Naive thymus-derived CD4-positive, alpha-beta T cell (primary cell): ENCODE measurements around the gene ZNF775. TPM values are rescaled to one million over a fixed set of nuclear protein-coding genes. Genes with fewer than 3 reads are reported as not detected.

Experiments used
- ATAC-seq: fragments of 150-1000 bp; cut with Tn5 transposase; 2 replicates; pipeline ENCODE4 v1.10.0; 2021; ENCODE audit warnings: mild to moderate bottlenecking, moderate library complexity
- CTCF ChIA-PET: fragments of 350-600 bp; sonication (Branson Sonifier 250); formaldehyde crosslinking; loops from one replicate; lab custom pipeline; 2021; ENCODE audit warnings: antibody characterized with exemption; lab: Charles Lee
- POLR2A ChIA-PET: fragments of 350-600 bp; sonication (Branson Sonifier 250); formaldehyde crosslinking; loops from one replicate; lab custom pipeline; 2021; ENCODE audit warnings: antibody characterized with exemption, inconsistent platforms; lab: Charles Lee
- DNase-seq, 9 donors: peaks; one replicate each; pipeline versions ENCODE4 v3.0.0 to v3.0.0-alpha.2; 2020 to 2022; ENCODE audit warnings: mixed read lengths in 1 of 9
- H3K27ac ChIP-seq: one replicate; pipeline ENCODE4 v1.7.0; 2013; ENCODE audit warnings: mild to moderate bottlenecking, low read depth, low read length, moderate library complexity
- H3K27me3 ChIP-seq, 2 donors: one replicate each; pipeline ENCODE4 v1.7.0; 2013; ENCODE audit warnings: low read length in 2 of 2, mild to moderate bottlenecking in 2 of 2, moderate library complexity in 2 of 2; ENCODE audit not compliant: control insufficient read depth in 2 of 2, insufficient read depth in 2 of 2
- H3K36me3 ChIP-seq, 3 experiments: 1 replicate in 2 of 3; 2 replicates in 1 of 3; pipeline ENCODE4 v1.7.0; 2013; ENCODE audit warnings: low read length in 3 of 3, mild to moderate bottlenecking in 3 of 3, moderate library complexity in 1 of 3; ENCODE audit not compliant: insufficient read depth in 3 of 3, control insufficient read depth in 2 of 3
- H3K4me1 ChIP-seq, 2 donors: one replicate each; pipeline ENCODE4 v1.7.0; 2013; ENCODE audit warnings: low read length in 2 of 2, mild to moderate bottlenecking in 2 of 2, moderate library complexity in 1 of 2; ENCODE audit not compliant: control insufficient read depth in 2 of 2, insufficient read depth in 2 of 2
- H3K4me3 ChIP-seq: 2 replicates; pipeline ENCODE4 v1.7.0; 2013; ENCODE audit warnings: mild to moderate bottlenecking, low read length
- H3K9me3 ChIP-seq, 3 experiments: 1 replicate in 2 of 3; 2 replicates in 1 of 3; pipeline ENCODE4 v1.7.0; 2013; ENCODE audit warnings: low read length in 3 of 3; ENCODE audit not compliant: control insufficient read depth in 2 of 3
- H3K27ac Mint-ChIP-seq, 9 donors: one replicate each; pipeline ENCODE4 v1.8.0; 2020 to 2022; ENCODE audit warnings: mixed read lengths in 9 of 9, mild to moderate bottlenecking in 8 of 9, moderate library complexity in 5 of 9, inconsistent platforms in 2 of 9
- H3K27me3 Mint-ChIP-seq, 5 donors: one replicate each; pipeline ENCODE4 v1.8.0; 2021 to 2022; ENCODE audit warnings: mixed read lengths in 5 of 5, mild to moderate bottlenecking in 1 of 5
- H3K36me3 Mint-ChIP-seq, 5 donors: one replicate each; pipeline ENCODE4 v1.8.0; 2020 to 2022; ENCODE audit warnings: mixed read lengths in 5 of 5, mild to moderate bottlenecking in 3 of 5, inconsistent platforms in 1 of 5
- H3K4me1 Mint-ChIP-seq, 7 donors: one replicate each; pipeline ENCODE4 v1.8.0; 2020 to 2022; ENCODE audit warnings: mixed read lengths in 7 of 7, mild to moderate bottlenecking in 3 of 7, inconsistent platforms in 1 of 7
- H3K4me3 Mint-ChIP-seq, 10 donors: one replicate each; pipeline ENCODE4 v1.8.0; 2020 to 2022; ENCODE audit warnings: mild to moderate bottlenecking in 10 of 10, mixed read lengths in 10 of 10, moderate library complexity in 6 of 10, inconsistent platforms in 2 of 10
- H3K9me3 Mint-ChIP-seq, 11 donors: one replicate each; pipeline ENCODE4 v1.8.0; 2020 to 2022; ENCODE audit warnings: mixed read lengths in 11 of 11, mild to moderate bottlenecking in 4 of 11, inconsistent platforms in 1 of 11, moderate library complexity in 1 of 11
- intact Hi-C, 2 donors: fragments of 100-400 bp; cut with micrococcal nuclease; formaldehyde crosslinking; loops; one replicate each; pipeline ENCODE4 v1.15.1; 2023
- polyA plus RNA-seq, 2 donors: library from polyadenylated mRNA; unstranded; fragments of 300-500 nt; fragmentation: Illumina TruSeq; gene quantifications; one replicate each; pipeline ENCODE4 v1.2.3, GENCODE V29; 2021
- total RNA-seq, 6 experiments: library from RNA in 5 of 6; stranded (reverse) in 5 of 6; gene quantifications; 1 replicate in 5 of 6; 2 replicates in 1 of 6; pipeline ENCODE4 v1.2.3 and lab custom pipeline; 2021 to 2026

Gene ZNF775
- total and polyA plus RNA-seq, 7 experiments from 2014 or later: 1.1 to 7.4 (median 4.3) TPM

DNA sequence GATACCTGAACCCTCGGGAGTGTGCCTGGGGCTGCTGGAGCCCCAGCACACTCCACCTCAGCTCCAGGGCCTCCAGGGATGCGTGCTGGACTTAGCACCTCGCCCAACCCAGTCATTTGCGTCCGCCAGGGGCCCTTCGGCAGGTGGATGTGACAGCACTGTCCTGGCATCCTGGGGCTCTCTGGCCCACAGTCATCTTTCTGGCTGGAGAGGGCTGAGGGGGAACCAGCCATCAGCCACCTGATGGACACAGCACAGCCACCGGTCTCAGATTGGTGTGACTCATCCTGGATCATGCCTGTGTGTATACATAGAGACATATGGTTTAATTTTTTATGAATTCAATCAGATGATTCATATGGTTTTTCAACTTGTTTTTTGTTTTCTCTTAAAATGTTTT is 11.1 kb downstream of the ZNF775 start:
- ChIA-PET CTCF (no interaction called here), POLR2A (no interaction called here)
- no peaks in the 10 kb centered on the region for H3K9me3 ChIP-seq
- H3K27me3 Mint-ChIP-seq: no peaks in the 10 kb centered on the region
- H3K27ac Mint-ChIP-seq: no peak overlapping the region
- intact Hi-C loops: no loop called here
- ATAC-seq: no peak
- H3K4me1 Mint-ChIP-seq: peaks cover under 1 to 10% (median 5%) of the 10 kb centered on the region in 7 donors
- no peak overlapping the region for H3K27ac ChIP-seq
- H3K36me3 ChIP-seq: peaks cover 0 to 4% (median 0%) of the 10 kb centered on the region in 3 experiments
- no peaks in the 10 kb centered on the region for H3K27me3 ChIP-seq
- no peaks in the 10 kb centered on the region for H3K4me1 ChIP-seq
- no peaks in the 10 kb centered on the region for H3K9me3 Mint-ChIP-seq
- H3K36me3 Mint-ChIP-seq: peaks cover 0 to 18% (median 3%) of the 10 kb centered on the region in 5 donors
- H3K4me3 Mint-ChIP-seq: no peak overlapping the region
- DNase-seq: no peak
- H3K4me3 ChIP-seq: no peak overlapping the region

DNA sequence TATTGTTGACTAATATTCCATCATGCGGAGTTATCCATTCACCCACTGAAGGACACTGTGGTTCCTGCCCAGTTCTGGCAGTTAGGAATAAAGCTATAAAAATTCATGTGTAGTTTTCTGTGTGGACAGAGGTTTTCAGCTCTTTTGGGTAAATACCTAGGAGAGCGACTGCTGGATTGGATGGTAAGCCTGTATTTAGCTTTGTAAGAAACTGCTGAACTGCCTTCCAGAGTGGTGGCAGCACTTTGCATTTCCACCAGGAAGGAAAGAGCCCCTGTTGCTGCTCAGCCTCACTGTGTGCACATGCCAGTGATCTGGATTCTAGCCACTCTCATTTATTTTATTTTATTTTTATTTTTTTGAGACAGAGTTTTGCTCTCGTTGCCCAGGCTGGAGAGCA is 14.2 kb downstream of the ZNF775 start:
- ChIA-PET POLR2A (interaction anchor here (1.6 kb wide), 1 partner anchor 11 kb away, joined by 3 read pairs; no protein-coding TSS in a partner anchor), CTCF (no interaction called here)
- no peak for DNase-seq
- Mint-ChIP-seq H3K27ac (no peak overlapping the region), H3K27me3 (no peaks in the 10 kb centered on the region), H3K36me3 (peaks cover 0 to 17% (median 2%) of the 10 kb centered on the region in 5 donors), H3K4me3 (no peak overlapping the region), H3K9me3 (no peaks in the 10 kb centered on the region), H3K4me1 (peaks cover 3 to 12% (median 5%) of the 10 kb centered on the region in 7 donors)
- Histone ChIP-seq H3K4me3 (no peak overlapping the region), H3K27ac (no peak overlapping the region), H3K27me3 (no peaks in the 10 kb centered on the region), H3K4me1 (no peaks in the 10 kb centered on the region), H3K9me3 (no peaks in the 10 kb centered on the region), H3K36me3 (peaks cover 0 to 9% (median 0%) of the 10 kb centered on the region in 3 experiments)
- no peak for ATAC-seq
- intact Hi-C loops: no loop called here

DNA sequence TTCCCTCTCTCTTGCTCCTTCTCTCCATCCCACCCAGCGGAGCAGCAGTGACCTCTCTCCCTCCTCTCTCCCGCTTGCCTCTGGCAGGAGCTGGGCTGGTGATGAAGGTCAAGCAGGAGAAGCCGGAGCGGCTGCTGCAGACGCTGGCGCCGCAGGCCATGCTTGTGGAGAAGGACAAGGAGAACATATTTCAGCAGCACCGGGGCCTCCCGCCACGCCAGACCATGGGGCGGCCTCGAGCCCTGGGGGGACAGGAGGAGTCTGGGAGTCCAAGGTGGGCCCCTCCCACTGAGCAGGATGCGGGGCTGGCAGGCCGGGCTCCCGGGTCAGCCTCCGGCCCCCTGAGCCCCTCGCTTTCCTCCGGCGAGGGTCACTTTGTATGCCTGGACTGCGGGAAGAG is 17.3 kb downstream of the ZNF775 start:
- no peak for ATAC-seq
- CTCF ChIA-PET: interaction anchor here (1.2 kb wide), 1 partner anchor 11 kb away, joined by 3 read pairs; no protein-coding TSS in a partner anchor
- no peak overlapping the region for H3K27ac Mint-ChIP-seq

DNA sequence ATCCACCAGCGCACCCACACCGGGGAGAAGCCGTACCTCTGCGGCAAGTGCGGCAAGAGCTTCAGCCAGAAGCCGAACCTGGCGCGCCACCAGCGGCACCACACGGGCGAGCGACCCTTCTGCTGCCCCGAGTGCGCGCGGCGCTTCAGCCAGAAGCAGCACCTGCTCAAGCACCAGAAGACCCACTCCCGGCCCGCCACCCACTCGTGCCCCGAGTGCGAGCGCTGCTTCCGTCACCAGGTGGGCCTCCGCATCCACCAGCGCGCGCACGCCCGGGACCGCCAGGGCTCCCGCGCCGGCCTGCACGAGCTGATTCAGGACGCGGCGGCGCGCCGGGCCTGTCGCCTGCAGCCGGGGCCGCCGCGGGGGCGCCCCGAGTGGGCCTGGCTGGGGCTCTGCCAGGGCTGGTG is 17.7 kb downstream of the ZNF775 start:
- H3K27ac Mint-ChIP-seq: no peak overlapping the region
- peaks cover 0 to 11% (median 0%) of the 10 kb centered on the region in 5 donors for H3K36me3 Mint-ChIP-seq
- peaks cover 4 to 12% (median 7%) of the 10 kb centered on the region in 7 donors for H3K4me1 Mint-ChIP-seq
- Histone ChIP-seq H3K9me3 (no peaks in the 10 kb centered on the region), H3K36me3 (peaks cover 0 to 10% (median 0%) of the 10 kb centered on the region in 3 experiments), H3K4me3 (no peak overlapping the region), H3K4me1 (no peaks in the 10 kb centered on the region), H3K27ac (no peak overlapping the region), H3K27me3 (no peaks in the 10 kb centered on the region)
- no peaks in the 10 kb centered on the region for H3K27me3 Mint-ChIP-seq
- no peaks in the 10 kb centered on the region for H3K9me3 Mint-ChIP-seq
- H3K4me3 Mint-ChIP-seq: no peak overlapping the region
- ChIA-PET POLR2A (no interaction called here), CTCF (interaction anchor here (1.2 kb wide), 1 partner anchor 11 kb away, joined by 3 read pairs; no protein-coding TSS in a partner anchor)
- intact Hi-C loops: no loop called here
- ATAC-seq (no peak), DNase-seq (no peak)

More for the DNA sequence above, 17.3 kb downstream of the ZNF775 start:
- Histone ChIP-seq H3K27ac (no peak overlapping the region), H3K4me1 (no peaks in the 10 kb centered on the region), H3K36me3 (peaks cover 0 to 10% (median 0%) of the 10 kb centered on the region in 3 experiments), H3K9me3 (no peaks in the 10 kb centered on the region), H3K4me3 (no peak overlapping the region), H3K27me3 (no peaks in the 10 kb centered on the region)
- no peak for DNase-seq
- Mint-ChIP-seq H3K36me3 (peaks cover 0 to 11% (median 0%) of the 10 kb centered on the region in 5 donors), H3K27me3 (no peaks in the 10 kb centered on the region), H3K4me3 (no peak overlapping the region), H3K4me1 (peaks cover 4 to 12% (median 7%) of the 10 kb centered on the region in 7 donors), H3K9me3 (no peaks in the 10 kb centered on the region)
- POLR2A ChIA-PET: no interaction called here
- intact Hi-C loops: no loop called here

DNA sequence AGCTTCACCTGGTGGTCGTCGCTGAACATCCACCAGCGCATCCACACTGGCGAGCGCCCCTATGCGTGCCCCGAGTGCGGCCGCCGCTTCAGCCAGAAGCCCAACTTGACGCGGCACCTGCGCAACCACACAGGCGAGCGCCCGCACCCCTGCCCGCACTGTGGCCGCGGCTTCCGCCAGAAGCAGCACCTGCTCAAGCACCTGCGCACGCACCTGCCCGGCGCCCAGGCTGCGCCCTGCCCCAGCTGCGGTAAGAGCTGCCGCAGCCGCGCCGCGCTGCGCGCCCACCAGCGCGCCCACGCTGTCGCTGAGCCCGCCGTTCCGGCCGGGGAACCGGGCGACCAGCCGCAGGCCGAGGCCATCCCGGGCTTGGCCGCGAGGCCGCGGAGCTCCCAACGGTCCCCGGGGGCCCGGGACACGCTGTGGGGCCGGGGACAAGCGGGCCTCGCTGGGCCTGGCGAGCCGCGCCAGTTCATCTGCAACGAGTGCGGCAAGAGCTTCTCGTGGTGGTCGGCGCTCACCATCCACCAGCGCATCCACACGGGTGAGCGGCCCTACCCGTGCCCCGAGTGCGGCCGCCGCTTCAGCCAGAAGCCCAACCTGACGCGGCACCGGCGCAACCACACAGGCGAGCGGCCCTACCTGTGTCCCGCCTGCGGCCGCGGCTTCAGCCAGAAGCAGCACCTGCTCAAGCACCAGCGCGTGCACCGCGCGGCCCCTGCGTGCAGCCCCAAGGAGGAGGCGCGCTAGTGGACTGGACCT is 18.4 kb downstream of the ZNF775 start:
- ChIA-PET CTCF (interaction anchor here (1.2 kb wide), 1 partner anchor 12 kb away, joined by 3 read pairs; no protein-coding TSS in a partner anchor), POLR2A (no interaction called here)
- Mint-ChIP-seq H3K36me3 (peaks cover 0 to 7% (median 0%) of the 10 kb centered on the region in 5 donors), H3K9me3 (no peaks in the 10 kb centered on the region), H3K4me1 (peaks cover 6 to 12% (median 9%) of the 10 kb centered on the region in 7 donors), H3K4me3 (no peak overlapping the region), H3K27ac (no peak overlapping the region), H3K27me3 (no peaks in the 10 kb centered on the region)
- ATAC-seq: no peak
- Histone ChIP-seq H3K27me3 (no peaks in the 10 kb centered on the region), H3K4me3 (no peak overlapping the region), H3K4me1 (no peaks in the 10 kb centered on the region), H3K36me3 (peaks cover 0 to 10% (median 0%) of the 10 kb centered on the region in 3 experiments), H3K27ac (no peak overlapping the region), H3K9me3 (no peaks in the 10 kb centered on the region)
- intact Hi-C loops: no loop called here
- no peak for DNase-seq

DNA sequence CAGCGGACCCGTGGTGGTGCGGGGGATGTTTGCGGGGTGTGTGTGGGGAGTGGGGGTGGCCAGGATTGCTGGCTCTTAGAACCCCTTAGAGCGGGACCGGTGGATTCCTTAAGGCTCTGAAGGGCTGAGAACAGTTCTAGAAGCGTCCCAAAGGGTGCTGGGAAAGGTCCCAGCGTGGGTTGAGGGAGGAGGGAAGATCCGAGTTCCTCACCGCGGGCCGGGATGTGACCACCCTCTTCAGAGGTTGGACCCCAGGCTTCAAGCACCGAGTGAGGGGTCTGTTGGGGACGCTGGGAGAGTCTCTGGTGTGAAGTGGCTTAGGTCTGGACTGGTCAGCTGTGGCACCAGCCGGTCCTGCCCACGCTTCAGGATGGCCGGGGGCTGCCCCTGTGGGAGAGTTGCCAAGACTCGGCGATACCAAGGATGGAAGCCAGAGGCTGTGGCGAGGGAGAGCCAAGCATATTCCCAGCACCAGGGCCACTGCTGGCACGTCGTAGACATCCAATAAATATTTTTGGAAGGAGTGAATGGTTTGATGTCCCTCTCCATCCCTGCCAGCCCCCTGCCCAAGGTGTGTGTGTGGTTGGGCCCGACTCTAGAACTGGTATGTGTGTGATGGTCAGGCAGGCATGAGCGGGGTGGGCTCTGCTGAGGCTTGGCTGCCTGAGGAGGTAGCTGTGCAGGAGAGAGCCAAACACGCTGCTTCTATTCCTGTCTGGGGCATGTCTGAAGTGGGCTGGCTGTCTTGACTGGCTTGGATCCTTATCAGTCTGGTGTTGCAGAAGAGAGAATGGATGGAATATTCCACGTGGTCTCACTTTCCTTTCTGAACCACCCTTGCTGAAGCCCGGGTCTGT is 19.2 kb downstream of the ZNF775 start:
- Histone ChIP-seq H3K27ac (no peak overlapping the region), H3K4me1 (no peaks in the 10 kb centered on the region), H3K36me3 (peaks cover 0 to 10% (median 0%) of the 10 kb centered on the region in 3 experiments), H3K4me3 (no peak overlapping the region), H3K9me3 (no peaks in the 10 kb centered on the region), H3K27me3 (no peaks in the 10 kb centered on the region)
- ATAC-seq: no peak
- Mint-ChIP-seq H3K9me3 (no peaks in the 10 kb centered on the region), H3K4me1 (peaks cover 6 to 17% (median 9%) of the 10 kb centered on the region in 7 donors), H3K27ac (no peak overlapping the region), H3K4me3 (no peak overlapping the region), H3K36me3 (peaks cover 0 to 6% (median 0%) of the 10 kb centered on the region in 5 donors), H3K27me3 (no peaks in the 10 kb centered on the region)
- POLR2A ChIA-PET: no interaction called here
- CTCF ChIA-PET: no interaction called here
- intact Hi-C loops: no loop called here
- no peak for DNase-seq
